B cell (primary cell): ENCODE measurements around the gene FAM222A. TPM values are rescaled to one million over a fixed set of nuclear protein-coding genes. Genes with fewer than 3 reads are reported as not detected.

Experiments
- ATAC-seq: fragments of 200-7000 bp; cut with Tn5 transposase; one replicate; pipeline ENCODE4 v1.10.0; 2021; ENCODE audit warnings: low read depth, mild to moderate bottlenecking, moderate number of reproducible peaks, moderate library complexity
- CTCF ChIA-PET: fragments of 350-600 bp; sonication (Branson Sonifier 250); formaldehyde crosslinking; loops from one replicate; lab custom pipeline; 2021; ENCODE audit warnings: antibody characterized with exemption, inconsistent platforms; lab: Charles Lee
- POLR2A ChIA-PET: fragments of 350-600 bp; sonication (Branson Sonifier 250); formaldehyde crosslinking; loops from one replicate; lab custom pipeline; 2021; ENCODE audit warnings: antibody characterized with exemption; lab: Charles Lee
- DNase-seq: peaks from one replicate; pipeline ENCODE4 v3.0.0; 2013
- H2AFZ ChIP-seq: 2 replicates; pipeline ENCODE4 v1.6.1; 2012; ENCODE audit warnings: mild to moderate bottlenecking, low read depth, low read length; ENCODE audit not compliant: insufficient read depth, poor library complexity, severe bottlenecking
- H3K27ac ChIP-seq, 2 donors: 1 replicate in 1 of 2; 2 replicates in 1 of 2; pipeline ENCODE4 v1.5.1; 2012 to 2013; ENCODE audit warnings: low read length in 2 of 2, mild to moderate bottlenecking in 2 of 2, moderate library complexity in 1 of 2
- H3K27me3 ChIP-seq, 4 experiments: fragments of 200-600 bp in 1 of 4; sonication (generic) in 1 of 4; replicated peaks in 1 of 4; 1 replicate in 2 of 4; 2 replicates in 2 of 4; pipeline versions ENCODE4 v1.6.1 to v1.7.0; 2013 to 2016; ENCODE audit warnings: low read length in 3 of 4, mild to moderate bottlenecking in 2 of 4, mixed read lengths in 1 of 4, moderate library complexity in 1 of 4; ENCODE audit not compliant: insufficient read depth in 4 of 4, control insufficient read depth in 3 of 4; ENCODE audit errors: control extremely low read depth in 1 of 4
- H3K36me3 ChIP-seq, 2 experiments: replicated peaks in 1 of 2; 1 replicate in 1 of 2; 2 replicates in 1 of 2; pipeline versions ENCODE4 v1.6.1 to v1.7.1; 2013; ENCODE audit warnings: low read length in 1 of 2; ENCODE audit not compliant: insufficient read depth in 2 of 2, control insufficient read depth in 1 of 2; ENCODE audit errors: control extremely low read depth in 1 of 2, extremely low read depth in 1 of 2
- H3K4me1 ChIP-seq, 2 donors: fragments of 200-600 bp in 1 of 2; sonication (generic) in 1 of 2; 1 replicate in 1 of 2; 2 replicates in 1 of 2; pipeline versions ENCODE4 v1.5.1 to v1.6.1; 2013 to 2017; ENCODE audit warnings: low read length in 2 of 2; ENCODE audit not compliant: control insufficient read depth in 2 of 2, insufficient read depth in 2 of 2
- H3K4me2 ChIP-seq: replicated peaks from 2 replicates; pipeline ENCODE3; 2012; ENCODE audit warnings: mild to moderate bottlenecking, low read depth, low read length; ENCODE audit not compliant: poor library complexity, severe bottlenecking
- H3K4me3 ChIP-seq, 5 experiments: fragments of 200-600 bp in 1 of 5; sonication (generic) in 1 of 5; 1 replicate in 3 of 5; 2 replicates in 2 of 5; pipeline versions ENCODE4 v1.5.1 to v1.7.0; 2011 to 2016; ENCODE audit warnings: low read length in 4 of 5, mild to moderate bottlenecking in 4 of 5, low read depth in 2 of 5, control low read depth in 1 of 5, moderate library complexity in 1 of 5; ENCODE audit not compliant: insufficient read depth in 1 of 5; ENCODE audit errors: control extremely low read depth in 1 of 5, extremely low read depth in 1 of 5
- H3K79me2 ChIP-seq: fragments of 200-600 bp; sonication (generic); one replicate; pipeline ENCODE4 v1.6.0; 2016; ENCODE audit warnings: low read length; ENCODE audit not compliant: control insufficient read depth, insufficient read depth
- H3K9ac ChIP-seq: fragments of 200-600 bp; sonication (generic); 2 replicates; pipeline ENCODE4 v1.6.1; 2017; ENCODE audit warnings: mild to moderate bottlenecking, low read length, moderate library complexity
- H3K9me3 ChIP-seq, 3 donors: one replicate each; pipeline versions ENCODE4 v1.6.1 to v1.7.1; 2013; ENCODE audit warnings: low read length in 2 of 3; ENCODE audit not compliant: control insufficient read depth in 2 of 3, insufficient read depth in 1 of 3; ENCODE audit errors: control extremely low read depth in 1 of 3
- H4K20me1 ChIP-seq: 2 replicates; pipeline ENCODE4 v1.6.0; 2012; ENCODE audit warnings: mild to moderate bottlenecking, low read length; ENCODE audit not compliant: insufficient read depth, control insufficient read depth, poor library complexity, severe bottlenecking
- H3K27ac Mint-ChIP-seq: one replicate; pipeline ENCODE4 v1.8.0; 2021; ENCODE audit warnings: mixed read lengths
- H3K27me3 Mint-ChIP-seq: one replicate; pipeline ENCODE4 v1.8.0; 2021; ENCODE audit warnings: mixed read lengths
- H3K4me1 Mint-ChIP-seq: one replicate; pipeline ENCODE4 v1.8.0; 2021; ENCODE audit warnings: mixed read lengths
- H3K4me3 Mint-ChIP-seq: one replicate; pipeline ENCODE4 v1.8.0; 2021; ENCODE audit warnings: mixed read lengths
- H3K9me3 Mint-ChIP-seq: one replicate; pipeline ENCODE4 v1.8.0; 2022; ENCODE audit warnings: mixed read lengths; ENCODE audit not compliant: insufficient read depth
- CTCF ChIP-seq: fragments of 200-600 bp; IDR thresholded peaks from one replicate; pipeline ENCODE4 v1.8.0; 2022; ENCODE audit warnings: antibody characterized with exemption, mild to moderate bottlenecking
- EZH2 ChIP-seq: IDR thresholded peaks from 2 replicates; pipeline ENCODE4 v1.6.1; 2012; ENCODE audit warnings: borderline replicate concordance, low read depth, mild to moderate bottlenecking, moderate library complexity, low read length; ENCODE audit not compliant: insufficient read depth, poor library complexity, severe bottlenecking
- WGBS: methylation state at CpG from one replicate; pipeline ENCODE4 v1.1.5; 2013; ENCODE audit warnings: missing lambda C conversion rate; ENCODE audit not compliant: insufficient coverage; 5-methylcytosine and 5-hydroxymethylcytosine counted together
- intact Hi-C: fragments of 100-400 bp; cut with micrococcal nuclease; formaldehyde crosslinking; loops from one replicate; pipeline ENCODE4 v1.10.0; 2022
- polyA plus RNA-seq: library from polyadenylated mRNA; depleted of rRNA; stranded (reverse); fragments of >200 nt; gene quantifications from 2 replicates; pipeline ENCODE4 v1.2.3, GENCODE V29; 2012
- total RNA-seq, 2 donors: library from RNA; stranded (reverse); fragments of 120-200 nt in 1 of 2; gene quantifications; 1 replicate in 1 of 2; 2 replicates in 1 of 2; pipeline versions ENCODE4 v1.2.3 to v1.2.4, GENCODE V29; 2013 to 2022

The FAM222A gene
- total and polyA plus RNA-seq, 2 donors (not counting 1 experiment from before 2014, with no cell fraction given), result 0.49 to 4.6 TPM

- H3K9ac ChIP-seq, result no peak overlapping the region
Measured at GRCh38 chr12:109673379-109673778, 40.2 kb upstream of the FAM222A start.

GRCh38 chr12:109673884-109674283 lies 39.7 kb upstream of the FAM222A start:
- no peak overlapping the region for H3K27ac Mint-ChIP-seq
- Histone ChIP-seq H3K4me2 (no peak overlapping the region), H3K79me2 (no peaks in the 10 kb centered on the region), H3K36me3 (no peaks in the 10 kb centered on the region), H3K27ac (no peak overlapping the region), H3K4me1 (no peaks in the 10 kb centered on the region), H3K9me3 (peaks cover 0 to 2% (median 0%) of the 10 kb centered on the region in 3 donors), H2AFZ (no peak overlapping the region), H3K9ac (no peak overlapping the region), H3K27me3 (peaks cover 0 to 10% (median 0%) of the 10 kb centered on the region in 4 experiments), H3K4me3 (no peak overlapping the region), H4K20me1 (no peaks in the 10 kb centered on the region)
- H3K9me3 Mint-ChIP-seq, result no peaks in the 10 kb centered on the region
- ATAC-seq (no peak), DNase-seq (no peak)
- intact Hi-C loops, result no loop called here
- H3K4me1 Mint-ChIP-seq, result no peaks in the 10 kb centered on the region
- POLR2A ChIA-PET, result no interaction called here
- CTCF ChIA-PET, result no interaction called here
- no peak for TF ChIP-seq EZH2
- peaks cover 19% of the 10 kb centered on the region for H3K27me3 Mint-ChIP-seq
- H3K4me3 Mint-ChIP-seq, result no peak overlapping the region
- WGBS, result 94% methylated on average over 2 of the region's 2 CpGs

More at GRCh38 chr12:109673379-109673778, 40.2 kb upstream of the FAM222A start:
- H3K27ac Mint-ChIP-seq, result no peak overlapping the region
- Histone ChIP-seq H3K4me3 (no peak overlapping the region), H3K27me3 (peaks cover 0 to 7% (median 0%) of the 10 kb centered on the region in 4 experiments), H3K36me3 (no peaks in the 10 kb centered on the region), H2AFZ (no peak overlapping the region), H3K4me1 (no peaks in the 10 kb centered on the region), H3K79me2 (no peaks in the 10 kb centered on the region), H4K20me1 (no peaks in the 10 kb centered on the region), H3K27ac (no peak overlapping the region), H3K4me2 (no peak overlapping the region), H3K9me3 (peaks cover 0 to 2% (median 0%) of the 10 kb centered on the region in 3 donors)
- intact Hi-C loops, result no loop called here
- peaks cover 19% of the 10 kb centered on the region for H3K27me3 Mint-ChIP-seq
- DNase-seq (no peak), ATAC-seq (no peak)
- no peaks in the 10 kb centered on the region for H3K4me1 Mint-ChIP-seq
- POLR2A ChIA-PET, result no interaction called here
- CTCF ChIA-PET, result no interaction called here
- WGBS, result 100% methylated on average over 2 of the region's 3 CpGs
- no peak for TF ChIP-seq CTCF
- no peak for TF ChIP-seq EZH2
- H3K4me3 Mint-ChIP-seq, result no peak overlapping the region
- no peaks in the 10 kb centered on the region for H3K9me3 Mint-ChIP-seq
